NOMO-1 treated with DMSO at 0.1 percent for 48 hours (cell line): ENCODE measurements around the gene CX3CR1.
A peak's percentile ranks its signal among the peaks of the same experiment; 100 is the strongest.
"Not testable (repeated sequence)": the region's sequence is repeated elsewhere in the genome, so short reads cannot be mapped to it uniquely, and the experiment has no call there.

Experiments
- DNase-seq: peaks from one replicate; lab custom pipeline; 2025; ENCODE audit not compliant: unreplicated experiment; lab: John Stamatoyannopoulos, UW

Gene CX3CR1, protein sequence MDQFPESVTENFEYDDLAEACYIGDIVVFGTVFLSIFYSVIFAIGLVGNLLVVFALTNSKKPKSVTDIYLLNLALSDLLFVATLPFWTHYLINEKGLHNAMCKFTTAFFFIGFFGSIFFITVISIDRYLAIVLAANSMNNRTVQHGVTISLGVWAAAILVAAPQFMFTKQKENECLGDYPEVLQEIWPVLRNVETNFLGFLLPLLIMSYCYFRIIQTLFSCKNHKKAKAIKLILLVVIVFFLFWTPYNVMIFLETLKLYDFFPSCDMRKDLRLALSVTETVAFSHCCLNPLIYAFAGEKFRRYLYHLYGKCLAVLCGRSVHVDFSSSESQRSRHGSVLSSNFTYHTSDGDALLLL

DNA sequence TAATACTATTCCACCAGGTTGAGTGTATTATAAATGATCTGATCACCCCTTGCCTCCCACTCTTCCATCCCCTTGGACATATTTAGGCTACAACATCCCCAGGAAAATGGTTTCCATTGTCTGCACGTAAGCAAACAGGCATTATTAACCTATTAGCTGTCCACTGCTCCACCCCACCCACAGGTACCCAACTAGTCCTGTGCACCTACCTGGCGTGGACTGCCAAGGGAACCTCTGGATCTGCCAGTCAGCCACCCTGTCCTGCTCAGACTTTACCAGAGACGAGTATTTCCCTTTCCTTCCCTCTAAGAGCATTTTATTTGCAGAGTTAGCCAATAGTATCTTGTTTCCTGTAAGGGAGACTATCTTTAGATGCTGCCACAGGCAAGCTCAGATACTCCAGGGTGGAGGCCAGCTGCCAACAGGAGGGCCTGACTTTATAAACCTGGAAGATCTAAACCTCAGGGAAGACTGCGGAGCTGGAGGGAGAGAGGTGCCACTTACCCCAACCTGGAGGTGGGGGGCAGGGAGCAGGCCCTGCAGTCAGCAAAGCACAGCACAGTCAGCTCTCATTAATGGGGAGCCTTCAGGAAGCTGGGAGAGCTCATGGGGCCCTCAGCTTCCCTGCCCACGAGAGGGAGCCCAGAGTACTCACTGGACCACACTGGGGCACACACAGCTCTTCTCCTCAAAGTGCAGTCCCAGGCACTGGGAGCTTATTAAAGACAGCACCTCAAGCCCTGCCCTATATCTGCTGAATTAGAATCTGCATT lies at the start of gene CX3CR1:
TSS of gene CX3CR1 (minus strand) at position 292 of the 773 bp plus-strand sequence. CDS start 13,527 bp downstream, outside the sequence.
- peak; percentile 74 for DNase-seq

DNA sequence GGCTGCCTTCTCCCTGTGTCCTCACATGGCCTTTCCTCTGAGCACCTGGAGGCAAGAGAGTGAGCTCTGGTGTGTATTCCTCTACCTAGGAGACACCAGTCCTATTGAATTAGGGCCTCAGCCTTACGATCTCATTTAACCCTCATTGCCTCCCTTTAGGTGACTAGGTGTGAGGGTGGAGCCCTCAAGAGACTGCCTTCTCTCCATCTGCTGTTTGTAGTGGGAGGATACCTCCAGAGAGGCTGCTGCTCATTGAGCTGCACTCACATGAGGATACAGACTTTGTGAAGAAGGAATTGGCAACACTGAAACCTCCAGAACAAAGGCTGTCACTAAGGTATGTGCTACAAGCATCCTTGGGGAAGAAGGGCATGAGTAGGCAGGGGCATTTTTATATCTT lies 49.7 kb upstream of the CX3CR1 start, which contains the start of gene CCR8:
TSS of gene CCR8 (plus strand) at position 217 of the 400 bp plus-strand sequence. CDS start 2,623 bp downstream, outside the sequence.
- DNase-seq, result no peak

DNA sequence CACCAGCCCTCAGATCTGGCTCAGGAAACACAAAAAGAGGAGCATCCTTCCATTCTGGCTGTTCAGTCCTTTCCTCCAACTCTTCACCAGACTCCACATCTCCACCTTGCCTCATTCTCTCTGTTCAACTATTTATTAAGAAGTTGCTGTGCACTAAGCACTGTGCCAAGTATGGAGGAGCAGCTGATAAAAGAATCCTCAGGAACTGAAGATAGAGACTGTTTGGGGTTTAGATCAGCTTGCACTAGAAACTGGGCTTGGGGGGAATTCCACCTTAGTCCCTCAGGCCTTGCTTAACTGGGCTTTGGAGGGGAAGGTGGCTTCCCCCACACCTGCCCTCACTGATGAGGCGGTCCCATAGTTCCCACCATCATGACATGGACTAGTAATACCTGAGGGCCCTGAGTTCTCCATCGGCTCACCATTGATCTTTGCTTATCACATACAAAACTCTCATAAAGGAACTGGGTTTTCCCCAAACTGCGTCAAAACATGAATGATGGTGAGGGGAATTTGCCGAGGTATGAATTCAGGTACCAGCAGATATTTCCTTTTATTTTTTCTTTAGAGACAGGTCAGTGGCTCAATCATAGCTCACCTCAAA lies 48.0 kb upstream of the CX3CR1 start:
- no peak for DNase-seq

DNA sequence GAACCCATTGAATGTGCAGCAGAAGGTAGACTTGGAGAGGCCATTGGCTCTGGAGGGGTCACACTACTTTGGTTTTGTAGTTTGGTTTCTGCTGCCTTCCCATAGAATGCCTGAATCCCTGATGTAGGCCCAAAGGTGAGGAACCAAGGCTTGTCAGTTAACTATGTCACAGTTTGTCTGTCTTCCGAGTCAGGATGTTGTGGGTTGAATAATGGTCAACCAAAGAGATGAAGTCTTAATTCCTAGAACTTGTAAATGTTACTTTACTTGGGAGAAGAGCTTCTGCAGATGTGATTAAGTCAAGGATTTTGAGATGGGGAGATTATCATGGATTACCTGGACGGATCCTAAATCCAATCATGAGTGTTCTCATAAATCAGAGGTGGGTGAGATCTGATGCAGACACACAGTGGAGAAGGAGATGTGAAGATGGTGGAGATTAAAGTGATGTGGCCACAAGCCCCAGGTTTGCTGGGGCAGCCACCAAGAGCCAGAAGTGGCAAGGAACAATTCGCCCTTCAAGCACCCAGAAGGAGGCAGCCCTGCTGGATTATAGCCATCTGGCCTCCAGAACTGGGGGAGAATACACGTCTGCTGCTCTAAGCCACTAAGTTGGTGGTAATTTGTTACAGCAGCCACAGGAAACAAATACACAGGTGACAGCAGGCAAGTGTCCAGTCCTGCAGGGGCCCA lies 47.4 kb upstream of the CX3CR1 start:
- no peak for DNase-seq

DNA sequence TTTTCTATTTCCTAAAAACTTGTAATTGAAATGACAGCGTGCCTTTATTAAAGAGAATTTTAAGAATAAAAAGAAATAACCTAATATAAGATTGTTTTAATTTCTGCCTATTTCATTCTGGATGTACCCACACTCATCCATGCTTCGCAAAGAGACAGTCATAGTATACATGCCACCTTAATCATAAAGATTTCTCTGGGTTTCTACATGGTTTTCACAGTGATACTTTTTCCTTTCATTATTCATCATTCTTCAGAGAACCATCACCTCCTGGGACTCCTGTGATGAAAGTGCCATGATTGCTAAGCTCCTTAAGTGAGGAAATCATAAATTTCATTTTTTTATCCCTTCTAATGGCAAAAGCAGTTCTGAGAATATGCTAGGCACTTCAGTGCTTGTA lies 45.4 kb upstream of the CX3CR1 start:
- DNase-seq, result no peak

DNA sequence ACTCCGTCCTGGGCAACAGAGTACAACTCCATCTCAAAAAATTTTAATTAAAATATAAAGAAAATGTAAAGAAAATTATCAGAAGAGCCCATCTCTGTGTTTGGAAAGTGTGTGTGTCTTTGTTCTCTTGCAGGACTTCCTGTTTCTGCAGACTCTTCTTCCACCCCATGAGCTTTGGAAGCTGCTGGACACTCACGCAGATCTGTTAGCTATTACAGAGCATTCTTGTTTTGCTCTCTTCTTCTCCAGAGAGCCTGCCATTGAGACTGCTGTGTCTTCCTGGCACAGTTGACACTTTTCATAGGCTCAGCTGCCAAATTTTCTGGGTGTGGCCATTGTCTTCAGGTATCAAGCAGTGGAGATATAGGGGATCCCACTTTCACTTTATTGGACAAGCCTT lies 43.7 kb upstream of the CX3CR1 start:
- peak; percentile 34 for DNase-seq

DNA sequence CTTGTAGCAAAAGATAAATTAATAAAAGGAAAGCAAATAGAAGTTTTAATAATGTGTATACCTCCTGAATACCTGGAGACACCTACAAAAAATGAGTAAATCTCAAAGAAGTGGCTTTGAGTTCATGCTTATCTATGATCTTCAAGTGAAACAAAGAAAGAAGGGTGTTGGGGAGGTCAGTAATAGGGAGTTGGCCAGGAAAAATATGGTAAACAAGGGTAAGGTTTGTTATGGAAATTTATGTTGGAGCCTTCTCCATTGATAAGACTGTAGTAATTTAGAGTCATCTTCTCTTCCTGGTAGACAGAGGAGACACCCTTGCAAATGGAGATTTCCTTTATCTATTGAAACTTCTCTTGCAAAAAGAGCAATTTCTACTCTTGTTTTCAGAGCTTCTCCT lies 43.1 kb upstream of the CX3CR1 start:
- no peak for DNase-seq

DNA sequence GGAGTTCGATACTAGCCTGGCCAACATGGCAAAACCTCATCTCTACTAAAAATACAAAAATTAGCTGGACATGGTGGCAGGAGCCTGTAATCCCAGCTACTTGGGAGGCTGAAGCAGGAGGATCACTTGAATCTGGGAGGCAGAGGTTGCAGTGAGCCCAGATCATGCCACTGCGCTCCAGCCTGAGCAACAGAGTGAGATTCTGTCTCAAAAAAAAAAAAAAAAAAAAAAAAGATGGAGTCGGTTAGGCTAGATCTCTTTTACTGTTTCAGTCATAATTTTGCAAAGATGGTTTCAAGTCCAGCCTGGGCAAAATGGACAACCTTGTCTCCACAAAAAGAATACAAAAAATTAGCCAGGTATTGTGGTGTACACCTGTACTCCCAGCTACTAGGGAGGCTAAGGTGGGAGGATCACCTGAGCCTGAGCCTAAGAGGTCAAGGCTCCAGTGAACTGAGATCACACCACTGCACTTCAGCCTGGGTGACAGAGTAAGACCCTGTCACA lies 42.4 kb upstream of the CX3CR1 start:
- DNase-seq, result not testable (repeated sequence)

DNA sequence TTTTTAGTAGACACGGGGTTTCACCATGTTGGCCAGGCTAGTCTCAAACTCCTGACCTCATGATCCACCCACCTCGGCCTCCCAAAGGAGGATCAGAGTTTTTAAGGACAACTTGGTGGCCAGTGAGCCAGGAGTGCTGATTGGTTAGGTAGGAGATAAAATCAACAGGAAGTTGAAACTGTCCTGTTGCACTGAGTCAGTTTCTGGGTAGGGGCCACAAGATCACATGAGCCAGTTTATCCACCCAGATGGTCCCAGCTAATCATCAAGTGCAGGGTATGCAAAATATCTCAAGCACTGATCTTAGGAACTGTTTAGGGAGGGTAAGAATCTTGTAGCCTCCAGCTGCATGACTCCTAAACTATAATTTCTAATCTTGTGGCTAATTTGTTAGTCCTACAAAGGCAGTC lies 41.7 kb upstream of the CX3CR1 start:
- not testable (repeated sequence) for DNase-seq

DNA sequence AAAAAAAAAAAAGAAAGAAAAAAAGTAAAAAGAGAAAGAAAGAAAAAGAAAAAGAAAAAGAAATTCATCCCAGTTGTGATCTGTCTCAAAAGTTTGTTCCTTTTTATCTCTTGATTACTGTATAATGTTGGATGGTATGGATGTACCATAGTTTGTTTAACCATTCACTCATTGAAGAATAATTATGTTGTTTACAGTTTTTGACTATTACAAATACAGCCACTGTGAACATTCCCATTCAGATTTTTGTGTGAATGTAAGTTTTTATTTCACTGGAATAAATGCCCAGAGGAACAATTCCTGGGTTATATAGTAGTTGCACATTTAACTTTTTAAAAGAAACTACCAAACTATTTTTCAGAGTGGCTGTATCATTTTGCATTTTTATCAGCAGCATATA lies 39.4 kb upstream of the CX3CR1 start:
- no peak for DNase-seq

DNA sequence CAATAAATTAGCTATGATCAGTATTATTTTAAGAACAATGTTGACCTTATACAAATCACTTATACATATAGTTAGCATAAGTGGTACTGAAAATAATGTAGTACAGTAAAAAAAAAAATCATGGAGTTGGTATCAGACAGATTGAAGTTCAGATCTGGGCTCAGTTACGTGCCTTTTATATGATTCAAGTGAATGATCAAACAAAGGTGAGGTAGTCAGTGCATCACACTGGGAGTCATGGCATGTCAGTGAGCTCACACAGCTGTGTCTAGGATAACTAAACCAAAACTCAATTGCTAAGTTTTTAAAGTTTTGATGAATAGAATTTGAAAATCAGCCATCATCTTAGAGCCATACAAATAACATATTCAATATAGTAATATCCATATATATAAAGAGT lies 38.5 kb upstream of the CX3CR1 start:
- DNase-seq, result no peak

DNA sequence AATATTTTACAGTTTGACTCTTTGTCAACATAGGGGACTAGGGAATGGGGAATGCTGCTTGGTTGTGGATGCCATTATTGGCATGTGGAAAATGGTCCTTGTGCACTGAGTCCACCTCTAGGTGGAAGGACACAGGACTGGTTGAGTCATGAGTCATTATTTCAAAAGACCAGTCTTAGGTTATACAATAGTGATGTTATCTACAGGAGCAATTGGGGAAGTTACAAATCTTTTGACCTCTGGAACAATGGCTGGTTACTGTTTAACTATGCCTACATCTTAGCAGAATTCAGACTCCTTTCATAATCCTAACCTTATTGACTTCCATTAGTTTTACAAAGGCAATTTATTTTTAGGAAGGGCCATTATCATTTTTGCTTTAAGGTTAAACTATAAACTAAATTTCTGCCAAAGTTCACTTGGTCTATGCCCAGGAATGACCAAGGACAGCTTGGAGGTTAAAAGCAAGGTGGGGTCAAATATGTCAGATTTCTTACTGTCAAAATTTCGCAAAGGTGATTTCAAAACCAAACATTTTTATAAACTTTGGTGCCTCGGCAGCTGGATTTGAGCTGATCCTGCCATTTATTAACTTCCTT lies 37.8 kb upstream of the CX3CR1 start:
- DNase-seq, result peak; percentile 85

DNA sequence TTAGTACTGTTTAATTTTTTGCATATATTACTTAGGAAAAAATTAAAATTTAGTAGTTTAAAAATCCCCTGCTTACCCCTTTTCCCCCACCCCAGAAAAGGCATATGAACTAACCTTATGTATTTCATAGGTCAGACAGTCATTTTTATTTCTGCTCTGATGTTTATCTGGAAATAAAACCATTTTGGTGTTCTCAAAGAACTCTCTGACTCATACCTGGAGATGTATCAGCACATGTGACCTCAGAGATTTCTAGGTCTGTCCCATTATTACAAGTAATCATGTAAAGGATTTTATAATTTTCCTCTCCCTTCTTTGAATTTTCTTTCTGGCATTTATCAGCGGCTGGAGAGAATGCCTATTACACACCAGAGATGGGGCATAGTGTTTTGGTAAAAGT lies 35.6 kb upstream of the CX3CR1 start:
- DNase-seq, result no peak

DNA sequence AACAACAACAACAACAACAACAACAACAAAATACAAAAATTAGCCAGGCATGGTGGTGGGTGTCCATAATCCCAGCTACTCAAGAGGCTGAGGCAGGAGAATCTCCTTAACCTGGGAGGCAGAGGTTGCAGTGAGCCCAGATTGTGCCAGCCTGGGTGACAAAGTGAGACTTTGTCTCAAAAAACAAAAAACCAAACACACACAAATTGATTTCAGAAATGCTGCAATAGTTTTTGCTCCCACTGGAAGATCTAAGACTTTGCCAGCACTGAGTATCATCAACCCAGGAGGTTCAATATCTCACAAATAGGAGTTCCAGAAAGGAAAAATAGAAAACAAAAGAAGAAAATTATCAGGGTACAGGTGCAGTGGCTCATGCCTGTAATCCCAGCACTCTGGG lies 33.5 kb upstream of the CX3CR1 start:
- no peak for DNase-seq

DNA sequence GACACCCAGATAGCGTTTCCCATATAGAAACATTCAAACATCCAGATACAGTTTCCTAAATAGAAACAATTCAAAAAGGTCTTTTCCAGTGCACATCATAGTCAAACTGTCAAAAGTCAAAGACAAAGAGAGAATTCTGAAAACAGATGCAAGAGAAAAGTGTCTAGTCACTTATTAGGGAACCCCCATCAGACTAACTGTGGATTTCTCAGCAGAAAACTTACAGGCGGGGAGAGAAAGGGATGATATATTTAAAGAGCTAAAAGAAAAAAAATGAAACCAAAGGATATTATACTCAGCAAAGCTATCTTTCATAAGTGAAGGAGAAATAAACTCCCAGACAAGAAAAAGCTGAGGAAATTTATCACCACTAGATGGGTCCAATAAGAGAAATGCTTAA lies 22.3 kb upstream of the CX3CR1 start:
- no peak for DNase-seq

DNA sequence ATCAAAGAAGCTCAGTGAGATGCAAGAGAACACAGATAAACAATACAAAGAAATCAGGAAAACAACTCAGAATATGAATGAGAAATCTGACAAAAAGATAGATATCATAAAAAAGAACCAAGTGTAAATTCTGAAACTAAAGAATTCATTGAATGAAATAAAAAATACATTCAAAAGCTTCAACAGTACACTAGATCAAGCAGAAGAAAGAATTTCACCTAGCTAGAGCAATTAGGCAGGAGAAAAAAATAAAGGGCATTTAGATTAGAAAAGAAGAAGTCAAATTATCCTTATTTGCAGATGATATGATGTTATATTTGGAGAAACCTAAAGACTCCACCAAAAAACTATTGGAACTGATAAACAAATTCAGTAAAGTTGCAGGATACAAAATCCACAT lies 19.4 kb upstream of the CX3CR1 start:
- DNase-seq, result no peak

DNA sequence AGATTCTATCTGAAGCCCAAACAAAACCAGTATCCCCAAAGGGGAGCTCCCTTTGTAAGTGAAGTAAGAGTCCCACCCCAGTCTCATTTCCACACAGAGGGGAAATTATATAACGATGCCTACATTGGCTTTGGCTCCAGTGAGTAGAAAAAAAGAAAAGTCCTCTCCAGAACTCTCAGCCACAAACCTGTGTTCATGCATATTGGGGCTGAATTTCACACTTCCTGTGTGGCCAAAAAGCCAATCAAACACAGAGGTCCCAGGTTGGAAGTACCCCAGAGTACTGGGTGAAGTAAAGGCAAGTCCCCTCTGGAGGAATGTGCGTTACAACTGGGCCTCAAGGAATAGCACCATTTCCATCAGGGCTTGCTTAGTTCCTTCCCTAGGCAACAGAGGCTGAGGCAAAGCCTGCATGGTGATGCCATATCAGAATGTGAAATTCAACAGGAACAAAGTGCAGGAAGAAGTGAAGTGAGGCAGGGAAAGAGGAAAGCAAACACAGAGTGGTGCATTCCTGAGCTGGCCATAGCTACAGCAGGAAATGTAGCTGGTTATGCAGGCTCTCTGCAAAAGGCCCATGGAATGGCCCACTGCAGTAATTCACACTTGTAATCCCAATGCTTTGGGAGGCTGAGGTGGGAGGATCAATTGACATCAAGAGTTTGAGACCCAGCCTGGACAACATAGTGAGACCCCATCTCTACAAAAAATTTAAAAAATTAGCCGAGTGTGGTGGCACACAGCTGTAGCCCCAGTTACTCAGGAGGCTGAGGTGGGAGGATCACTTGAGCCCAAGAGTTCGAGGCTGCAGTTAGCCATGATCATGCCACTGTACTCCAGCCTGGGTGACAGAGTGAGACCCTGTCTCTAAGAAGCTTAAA lies 16.6 kb upstream of the CX3CR1 start:
- DNase-seq, result no peak

DNA sequence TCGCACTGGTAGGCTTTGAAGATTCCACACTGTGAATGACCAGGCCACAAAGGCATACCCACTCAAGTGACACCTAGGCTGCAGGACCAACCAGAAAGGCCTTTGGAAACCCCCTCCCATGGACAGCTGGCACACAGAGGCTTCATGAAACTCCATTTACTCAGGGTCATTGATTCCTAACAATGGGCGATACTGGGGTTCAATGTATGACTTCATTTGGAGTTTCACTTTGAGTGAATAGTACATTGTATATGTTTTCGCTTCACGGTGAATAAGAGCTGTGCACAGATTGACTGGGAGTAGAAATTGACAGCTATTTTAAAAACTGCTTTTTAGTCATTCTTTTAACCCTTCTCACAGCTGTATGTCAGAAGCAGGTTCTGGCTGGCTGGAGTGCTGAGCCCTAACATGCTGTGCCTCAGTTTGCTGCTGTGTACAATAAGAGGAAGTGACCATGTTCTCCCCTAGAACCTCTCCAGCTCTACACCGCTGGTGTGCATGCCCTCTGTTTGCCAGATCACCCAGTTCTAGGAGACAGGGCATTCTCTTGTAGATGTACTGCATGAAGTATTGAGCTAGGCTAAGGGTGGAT lies 15.4 kb upstream of the CX3CR1 start:
- no peak for DNase-seq

DNA sequence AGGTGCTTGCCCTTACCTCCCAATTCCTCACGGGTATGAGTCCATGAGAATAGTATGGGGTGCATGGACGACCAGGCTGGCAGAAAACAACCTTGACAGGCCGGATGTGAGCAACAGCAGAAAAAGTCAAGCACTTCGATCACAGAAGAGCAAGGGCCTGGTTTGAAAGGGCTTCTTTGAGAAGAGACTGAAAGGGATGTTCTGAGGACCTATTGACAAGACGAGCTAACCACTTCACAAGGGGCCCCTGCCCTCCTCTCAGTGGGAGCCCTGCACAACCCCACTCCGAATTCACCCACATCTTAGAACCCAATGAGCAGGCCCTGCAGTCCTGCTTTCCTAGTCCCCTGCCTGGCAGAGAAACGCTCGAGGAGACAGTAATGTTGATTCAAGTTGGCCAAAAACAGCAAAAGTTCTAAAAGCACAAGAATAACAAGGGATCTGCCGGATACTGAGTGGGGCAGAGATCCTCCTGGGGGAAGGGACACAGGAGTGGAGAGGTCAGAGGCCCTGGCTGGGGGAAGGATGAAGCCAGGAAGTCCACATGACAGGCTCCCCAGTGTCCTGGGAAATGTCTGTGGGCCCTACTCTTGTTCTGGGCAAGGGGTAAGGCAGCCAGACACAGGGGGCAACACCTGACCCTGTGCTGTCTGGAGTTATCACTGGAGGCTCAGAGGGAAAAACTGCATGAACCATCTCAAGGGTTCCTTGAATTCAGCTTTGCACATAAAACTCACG lies 14.8 kb upstream of the CX3CR1 start:
- no peak for DNase-seq
